ENCODE measurements around the gene UST.

Gene UST

GRCh38 chr6:148944608-148945007 lies 197.8 kb downstream of the UST start:
- TF ChIP-seq ZFX (IDR thresholded peaks at IDR 0.05; ENCODE audit: borderline replicate concordance) (no peak), CTCF (IDR thresholded peaks at IDR 0.05) (no peak)
- no peak overlapping the region for H3K27ac ChIP-seq

GRCh38 chr6:148945301-148946021 lies 198.6 kb downstream of the UST start:
- no peak for TF ChIP-seq CTCF (IDR thresholded peaks at IDR 0.05)
- TF ChIP-seq ZFX (IDR thresholded peaks at IDR 0.05; ENCODE audit: borderline replicate concordance) = no peak
- no peak overlapping the region for H3K27ac ChIP-seq

GRCh38 chr6:148947621-148948444 lies 201.0 kb downstream of the UST start:
- H3K27ac ChIP-seq = no peak overlapping the region
- TF ChIP-seq ZFX (IDR thresholded peaks at IDR 0.05; ENCODE audit: borderline replicate concordance) (no peak), CTCF (IDR thresholded peaks at IDR 0.05) (peak; percentile 90)

- no peak overlapping the region for H3K27ac ChIP-seq
- TF ChIP-seq CTCF (IDR thresholded peaks at IDR 0.05) (no peak), ZFX (IDR thresholded peaks at IDR 0.05; ENCODE audit: borderline replicate concordance) (no peak)
Observed at GRCh38 chr6:148951662-148952061, 204.8 kb downstream of the UST start.

- H3K27ac ChIP-seq = no peak overlapping the region
- TF ChIP-seq CTCF (IDR thresholded peaks at IDR 0.05) (no peak), ZFX (IDR thresholded peaks at IDR 0.05; ENCODE audit: borderline replicate concordance) (no peak)
Observed at GRCh38 chr6:148952147-148953035, 205.6 kb downstream of the UST start.

- TF ChIP-seq ZFX (IDR thresholded peaks at IDR 0.05; ENCODE audit: borderline replicate concordance) (no peak), CTCF (IDR thresholded peaks at IDR 0.05) (no peak)
- H3K27ac ChIP-seq = no peak overlapping the region
Observed at GRCh38 chr6:148954461-148954860, 207.6 kb downstream of the UST start.
